HG02970 (cell line): Measurements from ENCODE around the gene DNMT3B.
A peak's percentile ranks its signal among the peaks of the same experiment; 100 is the strongest.
"Not testable (repeated sequence)": the region's sequence is repeated elsewhere in the genome, so short reads cannot be mapped to it uniquely, and the experiment has no call there.

Source experiments
- ATAC-seq: cut with Tn5 transposase; IDR thresholded peaks from one replicate; pipeline ENCODE4 v1.9.1; 2021; ENCODE audit warnings: mild to moderate bottlenecking, moderate library complexity, moderate number of reproducible peaks; ENCODE audit not compliant: unreplicated experiment, low FRiP score

DNMT3B gene

GRCh38 chr20:32789896-32790750, 27.9 kb downstream of the DNMT3B start:
- no peak for ATAC-seq

DNA sequence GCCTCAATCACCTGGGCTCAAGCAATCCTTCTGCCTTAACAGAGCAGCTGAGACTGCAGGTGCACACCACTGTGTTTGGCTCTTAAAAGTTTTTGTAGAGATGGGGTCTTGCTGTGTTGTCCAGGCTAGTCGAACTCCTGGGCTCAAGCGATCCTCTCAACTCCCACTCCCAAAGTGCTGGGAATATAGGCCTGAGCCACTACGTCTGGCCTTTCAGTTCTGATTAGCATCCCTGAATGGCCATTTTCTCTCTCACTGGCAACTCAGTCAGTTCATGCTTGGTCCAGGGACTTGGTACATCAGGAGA, 28.5 kb downstream of the DNMT3B start:
- ATAC-seq, result no peak

GRCh38 chr20:32792316-32792715, 30.1 kb downstream of the DNMT3B start:
- no peak for ATAC-seq

- ATAC-seq, result no peak
Observed at GRCh38 chr20:32792731-32793458, 30.7 kb downstream of the DNMT3B start.

GRCh38 chr20:32796383-32796948, 34.3 kb downstream of the DNMT3B start:
- no peak for ATAC-seq

GRCh38 chr20:32796981-32797451, 34.8 kb downstream of the DNMT3B start:
- ATAC-seq, result no peak

DNA sequence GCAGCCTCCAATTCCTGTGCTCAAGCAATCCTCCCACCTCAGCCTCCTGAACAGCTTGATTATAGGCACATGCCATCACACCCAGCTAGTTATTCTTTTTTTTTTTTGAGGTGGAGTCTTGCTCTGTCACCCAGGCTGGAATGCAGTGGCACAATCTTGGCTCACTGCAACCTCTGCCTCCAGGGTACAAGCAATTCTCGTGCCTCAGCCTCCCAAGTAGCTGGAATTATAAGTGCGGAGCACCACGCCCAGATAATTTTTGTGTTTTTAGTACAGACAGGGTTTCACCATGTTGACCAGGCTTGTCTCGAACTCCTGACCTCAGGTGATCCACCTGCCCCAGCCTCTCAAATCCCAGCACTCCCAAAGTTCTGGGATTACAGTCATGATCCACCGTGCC, 35.4 kb downstream of the DNMT3B start:
- ATAC-seq, result not testable (repeated sequence)

DNA sequence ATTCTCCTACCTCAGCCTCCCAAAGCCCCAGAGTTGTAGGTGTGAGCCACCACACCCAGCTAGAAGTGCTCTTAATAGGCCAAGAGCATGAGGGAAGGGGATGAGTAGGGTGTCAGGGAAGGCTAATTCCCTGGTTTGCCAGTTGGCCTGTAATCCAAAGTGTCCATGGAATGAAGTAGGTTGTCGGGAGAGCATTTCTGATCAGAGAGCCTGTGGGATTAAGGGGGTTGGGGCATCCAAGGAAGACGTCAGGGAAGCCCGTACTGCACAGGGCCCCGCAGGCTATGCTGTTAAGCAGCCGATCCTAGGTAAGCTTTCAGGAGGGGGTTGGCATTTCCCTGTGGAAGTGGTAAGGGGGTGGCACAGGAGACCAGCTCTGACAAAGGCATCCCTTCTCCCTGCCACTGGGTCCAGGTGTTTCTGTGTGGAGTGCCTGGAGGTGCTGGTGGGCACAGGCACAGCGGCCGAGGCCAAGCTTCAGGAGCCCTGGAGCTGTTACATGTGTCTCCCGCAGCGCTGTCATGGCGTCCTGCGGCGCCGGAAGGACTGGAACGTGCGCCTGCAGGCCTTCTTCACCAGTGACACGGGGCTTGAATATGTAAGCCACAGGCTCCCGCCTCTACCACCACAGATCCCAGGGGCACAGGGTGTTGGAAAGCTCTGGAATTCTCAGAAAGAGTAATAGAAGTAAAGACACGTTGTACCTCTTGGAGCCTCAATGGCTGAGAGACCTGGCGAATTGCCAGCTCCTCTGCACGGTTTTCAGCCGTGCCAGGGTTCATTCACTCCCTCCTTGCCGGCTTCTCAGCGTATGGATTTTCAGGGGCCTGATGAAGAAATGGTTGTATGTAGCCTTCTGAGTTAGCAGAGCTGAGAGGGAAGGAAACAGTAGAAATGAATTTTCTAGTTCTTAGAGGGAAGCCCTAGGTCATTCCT, 36.1 kb downstream of the DNMT3B start:
- no peak for ATAC-seq

- no peak for ATAC-seq
Observed at GRCh38 chr20:32803092-32803491, 40.9 kb downstream of the DNMT3B start.

DNA sequence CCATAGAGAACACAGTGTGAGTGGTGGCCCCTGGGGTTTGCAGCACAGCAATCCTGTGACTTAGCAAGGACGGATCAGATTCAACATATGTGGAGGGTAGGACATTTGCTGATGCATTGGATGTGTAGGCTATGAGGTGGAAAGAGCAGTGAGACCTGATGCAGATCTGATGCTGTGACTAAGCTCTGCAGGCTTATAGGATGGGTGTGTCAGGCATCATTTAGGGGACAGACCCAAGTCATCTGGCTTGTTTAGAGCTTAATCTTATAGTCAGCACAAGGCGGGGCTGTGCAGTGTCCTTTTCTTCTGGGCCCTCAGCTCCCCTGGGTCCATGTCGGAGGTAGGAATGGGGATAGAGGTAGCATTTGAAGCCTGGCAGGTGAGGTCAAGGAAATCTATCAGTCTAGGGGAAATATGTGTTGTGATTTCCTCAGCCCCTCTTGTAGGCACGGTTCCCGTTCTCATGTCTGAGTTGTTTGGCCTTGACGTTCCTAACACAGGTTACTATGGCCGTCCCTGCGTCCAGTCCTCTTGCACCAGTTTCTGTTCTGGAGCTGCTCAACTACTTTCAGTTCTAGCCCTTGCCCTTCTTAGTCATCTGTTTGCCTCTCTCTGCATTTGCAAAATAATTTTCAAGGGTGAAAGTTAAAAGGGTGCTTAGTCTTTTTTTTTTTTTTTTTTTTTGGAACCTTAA, 42.0 kb downstream of the DNMT3B start:
- no peak for ATAC-seq

DNA sequence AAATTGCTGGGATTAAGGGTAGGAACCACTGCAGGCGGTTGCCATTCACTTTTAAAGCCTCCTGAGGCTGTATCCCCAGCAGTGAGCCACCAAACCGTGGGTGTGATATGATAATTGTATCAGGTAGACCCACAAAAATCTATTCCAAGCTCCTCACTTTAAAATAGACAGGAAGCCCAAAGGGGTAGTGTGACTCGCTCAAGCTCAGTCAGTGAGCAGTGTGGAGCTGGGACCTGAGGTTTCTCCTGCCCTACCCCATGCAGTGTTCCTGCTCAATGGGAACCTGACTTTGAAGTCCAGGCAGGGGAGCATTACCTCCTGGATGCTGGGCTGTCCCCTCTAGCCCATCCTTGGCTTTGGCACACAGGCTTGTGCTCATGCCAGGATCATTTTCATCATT, 42.6 kb downstream of the DNMT3B start:
- ATAC-seq, result no peak

- no peak for ATAC-seq
Observed at GRCh38 chr20:32805721-32806120, 43.5 kb downstream of the DNMT3B start.

- no peak for ATAC-seq
Observed at GRCh38 chr20:32806356-32806755, 44.2 kb downstream of the DNMT3B start.

GRCh38 chr20:32807706-32808105, 45.5 kb downstream of the DNMT3B start:
- no peak for ATAC-seq

GRCh38 chr20:32808438-32808837, 46.3 kb downstream of the DNMT3B start:
- no peak for ATAC-seq

DNA sequence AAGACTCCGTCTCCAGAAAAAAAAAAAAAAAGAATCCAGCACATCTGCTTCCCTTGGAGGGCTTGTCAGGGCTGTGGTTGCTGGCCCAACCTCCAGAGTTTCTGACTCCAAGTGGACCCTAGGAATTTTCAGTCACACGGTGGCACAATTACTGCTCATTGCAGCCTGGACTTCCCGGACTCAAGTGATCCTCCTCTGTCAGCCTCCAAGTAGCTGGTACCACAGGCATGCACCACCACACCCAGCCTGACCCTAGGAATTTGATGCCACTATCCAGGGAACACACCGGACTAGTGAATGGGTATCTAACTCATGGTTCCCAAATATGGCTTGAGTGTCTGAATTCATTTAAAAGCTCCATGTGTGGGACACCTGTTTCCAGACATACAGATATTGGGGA, 47.7 kb downstream of the DNMT3B start:
- no peak for ATAC-seq

GRCh38 chr20:32810941-32811340, 48.8 kb downstream of the DNMT3B start:
- no peak for ATAC-seq

- no peak for ATAC-seq
Observed at GRCh38 chr20:32811886-32812285, 49.7 kb downstream of the DNMT3B start.

- ATAC-seq, result peak; percentile 61
Observed at GRCh38 chr20:32819992-32820697, 58.0 kb downstream of the DNMT3B start.
